Measurements from ENCODE around the gene LRRC3B. TPM values are rescaled to one million over a fixed set of nuclear protein-coding genes. Genes with fewer than 3 reads are reported as not detected.

Gene LRRC3B
- total and polyA plus RNA-seq, 4 donors = 0.08 to 0.19 TPM; not detected in 2

DNA sequence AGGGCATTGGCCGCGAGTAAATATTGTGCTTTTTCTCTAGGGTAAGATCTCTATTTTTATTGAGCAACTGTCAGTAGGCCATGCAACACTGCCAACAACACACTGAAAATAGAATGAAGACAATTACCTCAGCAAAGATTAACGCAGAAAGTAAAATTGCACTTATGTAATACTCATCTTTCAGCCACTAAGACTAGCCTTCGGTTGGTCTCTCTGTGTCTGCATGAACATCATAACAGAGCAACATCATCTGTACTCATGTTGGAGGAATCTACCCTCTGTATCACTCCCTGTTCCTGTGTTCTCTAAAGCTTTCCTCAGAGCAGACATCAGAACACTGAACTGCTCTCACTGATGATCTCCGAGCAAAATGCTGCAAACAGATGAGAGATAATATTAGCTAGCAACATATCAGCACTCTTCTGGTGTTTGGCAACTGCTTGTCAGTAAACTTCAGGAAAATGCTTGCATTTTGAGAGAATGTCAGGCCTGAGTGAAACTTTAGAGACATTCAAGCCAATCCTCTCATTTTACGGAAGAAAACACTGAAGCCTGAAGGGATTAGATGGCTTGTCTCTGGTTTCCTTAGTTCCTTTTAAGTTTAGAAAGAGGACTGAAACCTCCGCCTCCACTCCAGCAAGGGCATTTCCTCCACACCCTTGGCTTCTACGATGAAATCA lies 8.4 kb upstream of the LRRC3B start:
- no peak for DNase-seq (ENCODE audit: low spot score)
- H3K4me3 ChIP-seq (ENCODE audit: low read depth in 1 of 3, low read length in 3 of 3) = no peak overlapping the region
- no peaks in the 10 kb centered on the region for H3K4me1 ChIP-seq (ENCODE audit: control insufficient read depth in 4 of 4, insufficient read depth in 4 of 4, low read length in 3 of 4)
- H3K36me3 ChIP-seq (ENCODE audit: control insufficient read depth in 4 of 4, insufficient read depth in 3 of 4, low read depth in 1 of 4, low read length in 3 of 4) = no peaks in the 10 kb centered on the region
- WGBS = 74% methylated on average over 8 of the region's 8 CpGs
- no peak overlapping the region for H3K9ac ChIP-seq (ENCODE audit: low read depth in 1 of 2, low read length in 2 of 2)
- H3K9me3 ChIP-seq (ENCODE audit: control insufficient read depth in 4 of 4, low read length in 3 of 4) = no peaks in the 10 kb centered on the region
- no peaks in the 10 kb centered on the region for H3K27me3 ChIP-seq (ENCODE audit: control insufficient read depth in 4 of 4, insufficient read depth in 4 of 4, low read length in 3 of 4)
- TF ChIP-seq FOXA1 (IDR thresholded peaks at IDR 0.05) = no peak
- TF ChIP-seq SP1 (IDR thresholded peaks at IDR 0.05) = no peak
- TF ChIP-seq HNF4G (IDR thresholded peaks at IDR 0.05) = no peak
- TF ChIP-seq GABPA (IDR thresholded peaks at IDR 0.05 in 1 of 2, conservative IDR thresholded peaks at IDR 0.05 in 1 of 2) = no peak
- no peak for TF ChIP-seq HNF4A (conservative IDR thresholded peaks at IDR 0.05)
- no peak for TF ChIP-seq ZBTB33 (IDR thresholded peaks at IDR 0.05)
- no peak for TF ChIP-seq REST (IDR thresholded peaks at IDR 0.05)
- no peak for TF ChIP-seq JUND (IDR thresholded peaks at IDR 0.05)
- no peak for TF ChIP-seq NR2F2 (IDR thresholded peaks at IDR 0.05)
- TF ChIP-seq, protein P1, sequence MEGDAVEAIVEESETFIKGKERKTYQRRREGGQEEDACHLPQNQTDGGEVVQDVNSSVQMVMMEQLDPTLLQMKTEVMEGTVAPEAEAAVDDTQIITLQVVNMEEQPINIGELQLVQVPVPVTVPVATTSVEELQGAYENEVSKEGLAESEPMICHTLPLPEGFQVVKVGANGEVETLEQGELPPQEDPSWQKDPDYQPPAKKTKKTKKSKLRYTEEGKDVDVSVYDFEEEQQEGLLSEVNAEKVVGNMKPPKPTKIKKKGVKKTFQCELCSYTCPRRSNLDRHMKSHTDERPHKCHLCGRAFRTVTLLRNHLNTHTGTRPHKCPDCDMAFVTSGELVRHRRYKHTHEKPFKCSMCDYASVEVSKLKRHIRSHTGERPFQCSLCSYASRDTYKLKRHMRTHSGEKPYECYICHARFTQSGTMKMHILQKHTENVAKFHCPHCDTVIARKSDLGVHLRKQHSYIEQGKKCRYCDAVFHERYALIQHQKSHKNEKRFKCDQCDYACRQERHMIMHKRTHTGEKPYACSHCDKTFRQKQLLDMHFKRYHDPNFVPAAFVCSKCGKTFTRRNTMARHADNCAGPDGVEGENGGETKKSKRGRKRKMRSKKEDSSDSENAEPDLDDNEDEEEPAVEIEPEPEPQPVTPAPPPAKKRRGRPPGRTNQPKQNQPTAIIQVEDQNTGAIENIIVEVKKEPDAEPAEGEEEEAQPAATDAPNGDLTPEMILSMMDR (IDR thresholded peaks at IDR 0.05; ENCODE audit: low read depth, low read length, missing input control) = no peak
- no peak for TF ChIP-seq FOXA2 (IDR thresholded peaks at IDR 0.05)
- no peak for TF ChIP-seq ATF3 (IDR thresholded peaks at IDR 0.05)
- no peak for TF ChIP-seq RAD21 (IDR thresholded peaks at IDR 0.05)
- no peak for TF ChIP-seq TAF1 (conservative IDR thresholded peaks at IDR 0.05)
- TF ChIP-seq EGR1 (IDR thresholded peaks at IDR 0.05; ENCODE audit: low read depth in 2 of 2) = no peak
- no peak for TF ChIP-seq YY1 (IDR thresholded peaks at IDR 0.05)
- no peak overlapping the region for H3K27ac ChIP-seq (ENCODE audit: low read depth in 1 of 2, low read length in 2 of 2)

GRCh38 chr3:26621176-26621575 lies 1.4 kb upstream of the LRRC3B start:
- Histone ChIP-seq H3K27me3 (ENCODE audit: control insufficient read depth in 4 of 4, insufficient read depth in 4 of 4, low read length in 3 of 4) (peaks cover 0 to 6% (median 3%) of the 10 kb centered on the region in 4 donors), H3K4me1 (ENCODE audit: control insufficient read depth in 4 of 4, insufficient read depth in 4 of 4, low read length in 3 of 4) (peaks cover 0 to 13% (median 6%) of the 10 kb centered on the region in 4 donors), H3K9ac (ENCODE audit: low read depth in 1 of 2, low read length in 2 of 2) (no peak overlapping the region), H3K9me3 (ENCODE audit: control insufficient read depth in 4 of 4, low read length in 3 of 4) (no peaks in the 10 kb centered on the region), H3K27ac (ENCODE audit: low read depth in 1 of 2, low read length in 2 of 2) (no peak overlapping the region), H3K4me3 (ENCODE audit: low read depth in 1 of 3, low read length in 3 of 3) (no peak overlapping the region), H3K36me3 (ENCODE audit: control insufficient read depth in 4 of 4, insufficient read depth in 3 of 4, low read depth in 1 of 4, low read length in 3 of 4) (no peaks in the 10 kb centered on the region)
- TF ChIP-seq NR2F2 (IDR thresholded peaks at IDR 0.05) = no peak
- TF ChIP-seq, protein P1 (IDR thresholded peaks at IDR 0.05; ENCODE audit: low read depth, low read length, missing input control) = no peak
- no peak for TF ChIP-seq JUND (IDR thresholded peaks at IDR 0.05)
- no peak for TF ChIP-seq YY1 (IDR thresholded peaks at IDR 0.05)
- TF ChIP-seq REST (IDR thresholded peaks at IDR 0.05) = no peak
- no peak for TF ChIP-seq GABPA (IDR thresholded peaks at IDR 0.05 in 1 of 2, conservative IDR thresholded peaks at IDR 0.05 in 1 of 2)
- no peak for TF ChIP-seq RAD21 (IDR thresholded peaks at IDR 0.05)
- no peak for DNase-seq (ENCODE audit: low spot score)
